ENCODE results near the gene BMAL2. TPM values are rescaled to one million over a fixed set of nuclear protein-coding genes. Genes with fewer than 3 reads are reported as not detected.

BMAL2 gene
- total and polyA plus RNA-seq, 2 of the 13 experiments (the other 11 are each of a cell fraction or from before 2014, with no cell fraction given) = 4.8 to 27.4 TPM

- TF ChIP-seq ARID4A (CRISPR knock-in tag; IDR thresholded peaks at IDR 0.05; ENCODE audit: borderline replicate concordance) (peak; percentile 2; the same call in 1 of the 2 replicates), ZNF761 (CRISPR knock-in tag; conservative IDR thresholded peaks at IDR 0.05) (0 out of 2 replicates have a peak, but pooled peaks have one; percentile 37), KMT2B (CRISPR knock-in tag; IDR thresholded peaks at IDR 0.05) (peak; percentile 16; the same call in 1 of the 2 replicates), E2F5 (CRISPR knock-in tag; conservative IDR thresholded peaks at IDR 0.05) (peak; percentile 74), ZNF317 (CRISPR knock-in tag; IDR thresholded peaks at IDR 0.05) (no peak), POLR2G (IDR thresholded peaks at IDR 0.05; ENCODE audit: low read depth, low read length) (peak; percentile 57; the same call in 1 of the 2 replicates), SP4 (CRISPR knock-in tag; IDR thresholded peaks at IDR 0.05) (no peak), ZFP36L1 (CRISPR knock-in tag; IDR thresholded peaks at IDR 0.05) (0 out of 2 replicates have a peak, but pooled peaks have one; percentile 1), MEIS2 (CRISPR knock-in tag; IDR thresholded peaks at IDR 0.05) (peak; percentile 33), ASH2L (IDR thresholded peaks at IDR 0.05; ENCODE audit: insufficient read length, low read depth, low read length) (peak; percentile 51), ZNF460 (CRISPR knock-in tag; IDR thresholded peaks at IDR 0.05; ENCODE audit: borderline replicate concordance) (no peak), ZFY (CRISPR knock-in tag; IDR thresholded peaks at IDR 0.05) (peak; percentile 78), NFYC (CRISPR knock-in tag; IDR thresholded peaks at IDR 0.05) (no peak), ZNF556 (CRISPR knock-in tag; IDR thresholded peaks at IDR 0.05; ENCODE audit: borderline replicate concordance) (peak; percentile 23; the same call in 1 of the 2 replicates), TFDP1 (CRISPR knock-in tag; IDR thresholded peaks at IDR 0.05; ENCODE audit: borderline replicate concordance) (peak; percentile 67; the same call in 1 of the 2 replicates), CREB1 (IDR thresholded peaks at IDR 0.05) (peak; percentile 10; the same call in 1 of the 2 replicates), CREB1 (CRISPR knock-in tag; IDR thresholded peaks at IDR 0.05) (no peak), PAF1 (CRISPR knock-in tag; IDR thresholded peaks at IDR 0.05) (no peak), RNF2 (conservative IDR thresholded peaks at IDR 0.05; ENCODE audit: low read depth) (0 out of 2 replicates have a peak, but pooled peaks have one; percentile 64), THAP7 (CRISPR knock-in tag; IDR thresholded peaks at IDR 0.05) (0 out of 2 replicates have a peak, but pooled peaks have one; percentile 22), ZNF451 (CRISPR knock-in tag; IDR thresholded peaks at IDR 0.05) (0 out of 2 replicates have a peak, but pooled peaks have one; percentile 50)
Observed at GRCh38 chr12:27332714-27333402, at the start of gene BMAL2 (continued).
